ENCODE measurements around the gene RCSD1. TPM values are rescaled to one million over a fixed set of nuclear protein-coding genes. Genes with fewer than 3 reads are reported as not detected.

RCSD1 gene
- total RNA-seq, 1 experiment from 2014 or later: 0.50 TPM

GRCh38 chr1:167676205-167676915 is 46.3 kb downstream of the RCSD1 start (continued):
- TF ChIP-seq OVOL2 (CRISPR knock-in tag; IDR thresholded peaks at IDR 0.05; ENCODE audit: borderline replicate concordance): no peak
- no peak for TF ChIP-seq TEAD1 (CRISPR knock-in tag; IDR thresholded peaks at IDR 0.05)
- no peak for TF ChIP-seq KAT7 (CRISPR knock-in tag; IDR thresholded peaks at IDR 0.05; ENCODE audit: borderline replicate concordance)
- TF ChIP-seq TCF7 (CRISPR knock-in tag; IDR thresholded peaks at IDR 0.05; ENCODE audit: low read depth): no peak
- TF ChIP-seq, protein P1, sequence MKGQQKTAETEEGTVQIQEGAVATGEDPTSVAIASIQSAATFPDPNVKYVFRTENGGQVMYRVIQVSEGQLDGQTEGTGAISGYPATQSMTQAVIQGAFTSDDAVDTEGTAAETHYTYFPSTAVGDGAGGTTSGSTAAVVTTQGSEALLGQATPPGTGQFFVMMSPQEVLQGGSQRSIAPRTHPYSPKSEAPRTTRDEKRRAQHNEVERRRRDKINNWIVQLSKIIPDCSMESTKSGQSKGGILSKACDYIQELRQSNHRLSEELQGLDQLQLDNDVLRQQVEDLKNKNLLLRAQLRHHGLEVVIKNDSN (CRISPR knock-in tag; IDR thresholded peaks at IDR 0.05): no peak

DNA sequence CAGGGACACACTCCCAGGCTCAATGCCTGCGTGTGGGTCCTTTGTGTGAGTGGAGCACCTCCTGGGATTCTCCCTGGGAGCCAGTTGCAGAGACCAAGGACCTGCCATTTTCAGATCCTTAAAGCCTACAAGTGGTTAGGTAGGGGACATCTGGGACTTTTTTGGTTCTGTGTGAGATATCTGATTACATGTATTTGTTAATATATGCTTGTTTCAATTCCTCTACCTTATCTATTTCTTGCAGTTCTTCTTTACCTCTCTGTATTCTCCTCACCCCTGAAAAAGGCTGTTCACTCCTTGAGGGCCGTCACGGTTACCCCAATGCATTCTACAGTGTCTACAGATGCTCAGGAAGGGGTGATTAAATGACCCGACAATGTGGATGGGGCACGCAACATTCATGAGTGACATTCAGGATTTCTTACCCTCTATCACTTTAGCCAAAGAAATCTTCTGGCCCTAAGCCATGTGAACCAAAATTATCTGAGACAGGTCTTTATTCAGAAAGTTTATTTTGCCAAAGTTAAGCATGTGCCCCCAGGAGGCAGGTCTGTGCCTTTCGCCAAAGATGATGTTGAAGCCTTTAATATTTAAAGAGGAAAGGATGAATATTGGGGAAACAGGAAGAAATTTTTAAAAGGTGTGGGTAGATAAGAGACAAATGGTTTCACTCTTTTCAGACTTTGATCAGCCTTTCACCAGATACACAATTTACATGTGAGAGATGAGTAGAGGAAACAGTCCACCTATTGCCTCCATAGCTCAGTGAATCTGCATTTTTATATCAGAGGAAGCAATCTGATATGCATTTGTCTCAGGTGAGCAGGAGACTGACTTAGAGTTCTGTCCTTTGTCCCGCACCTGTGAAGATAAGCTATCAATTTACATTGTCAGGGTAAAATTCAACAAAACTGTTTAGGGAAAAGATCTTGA is 47.1 kb downstream of the RCSD1 start:
- DNase-seq (ENCODE audit: low spot score): no peak
- H3K9me3 Mint-ChIP-seq: no peaks in the 10 kb centered on the region
- H3K4me3 Mint-ChIP-seq: no peak overlapping the region
- no peaks in the 10 kb centered on the region for H3K36me3 Mint-ChIP-seq
- no peaks in the 10 kb centered on the region; the same call in none of the 2 replicates for H3K4me1 Mint-ChIP-seq
- ATAC-seq: no peak
- H3K27ac Mint-ChIP-seq: no peak overlapping the region
- CTCF ChIA-PET: interaction anchor here (2.5 kb wide), 1 partner anchor 10 kb away, joined by 14 read pairs; no protein-coding TSS in a partner anchor
- TF ChIP-seq ATF3 (CRISPR knock-in tag; conservative IDR thresholded peaks at IDR 0.05): no peak
- no peak for TF ChIP-seq TEAD4 (CRISPR knock-in tag; IDR thresholded peaks at IDR 0.05)
- no peak for TF ChIP-seq IRF2 (CRISPR knock-in tag; IDR thresholded peaks at IDR 0.05; ENCODE audit: borderline replicate concordance, low read depth)
- no peak for TF ChIP-seq ZNF423 (CRISPR knock-in tag; IDR thresholded peaks at IDR 0.05)
- no peak for TF ChIP-seq ZNF121 (CRISPR knock-in tag; IDR thresholded peaks at IDR 0.05)
- TF ChIP-seq, protein P2, sequence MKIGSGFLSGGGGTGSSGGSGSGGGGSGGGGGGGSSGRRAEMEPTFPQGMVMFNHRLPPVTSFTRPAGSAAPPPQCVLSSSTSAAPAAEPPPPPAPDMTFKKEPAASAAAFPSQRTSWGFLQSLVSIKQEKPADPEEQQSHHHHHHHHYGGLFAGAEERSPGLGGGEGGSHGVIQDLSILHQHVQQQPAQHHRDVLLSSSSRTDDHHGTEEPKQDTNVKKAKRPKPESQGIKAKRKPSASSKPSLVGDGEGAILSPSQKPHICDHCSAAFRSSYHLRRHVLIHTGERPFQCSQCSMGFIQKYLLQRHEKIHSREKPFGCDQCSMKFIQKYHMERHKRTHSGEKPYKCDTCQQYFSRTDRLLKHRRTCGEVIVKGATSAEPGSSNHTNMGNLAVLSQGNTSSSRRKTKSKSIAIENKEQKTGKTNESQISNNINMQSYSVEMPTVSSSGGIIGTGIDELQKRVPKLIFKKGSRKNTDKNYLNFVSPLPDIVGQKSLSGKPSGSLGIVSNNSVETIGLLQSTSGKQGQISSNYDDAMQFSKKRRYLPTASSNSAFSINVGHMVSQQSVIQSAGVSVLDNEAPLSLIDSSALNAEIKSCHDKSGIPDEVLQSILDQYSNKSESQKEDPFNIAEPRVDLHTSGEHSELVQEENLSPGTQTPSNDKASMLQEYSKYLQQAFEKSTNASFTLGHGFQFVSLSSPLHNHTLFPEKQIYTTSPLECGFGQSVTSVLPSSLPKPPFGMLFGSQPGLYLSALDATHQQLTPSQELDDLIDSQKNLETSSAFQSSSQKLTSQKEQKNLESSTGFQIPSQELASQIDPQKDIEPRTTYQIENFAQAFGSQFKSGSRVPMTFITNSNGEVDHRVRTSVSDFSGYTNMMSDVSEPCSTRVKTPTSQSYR (CRISPR knock-in tag; IDR thresholded peaks at IDR 0.05): no peak
- no peak for TF ChIP-seq MYBL2 (CRISPR knock-in tag; IDR thresholded peaks at IDR 0.05)
- TF ChIP-seq, protein P3, sequence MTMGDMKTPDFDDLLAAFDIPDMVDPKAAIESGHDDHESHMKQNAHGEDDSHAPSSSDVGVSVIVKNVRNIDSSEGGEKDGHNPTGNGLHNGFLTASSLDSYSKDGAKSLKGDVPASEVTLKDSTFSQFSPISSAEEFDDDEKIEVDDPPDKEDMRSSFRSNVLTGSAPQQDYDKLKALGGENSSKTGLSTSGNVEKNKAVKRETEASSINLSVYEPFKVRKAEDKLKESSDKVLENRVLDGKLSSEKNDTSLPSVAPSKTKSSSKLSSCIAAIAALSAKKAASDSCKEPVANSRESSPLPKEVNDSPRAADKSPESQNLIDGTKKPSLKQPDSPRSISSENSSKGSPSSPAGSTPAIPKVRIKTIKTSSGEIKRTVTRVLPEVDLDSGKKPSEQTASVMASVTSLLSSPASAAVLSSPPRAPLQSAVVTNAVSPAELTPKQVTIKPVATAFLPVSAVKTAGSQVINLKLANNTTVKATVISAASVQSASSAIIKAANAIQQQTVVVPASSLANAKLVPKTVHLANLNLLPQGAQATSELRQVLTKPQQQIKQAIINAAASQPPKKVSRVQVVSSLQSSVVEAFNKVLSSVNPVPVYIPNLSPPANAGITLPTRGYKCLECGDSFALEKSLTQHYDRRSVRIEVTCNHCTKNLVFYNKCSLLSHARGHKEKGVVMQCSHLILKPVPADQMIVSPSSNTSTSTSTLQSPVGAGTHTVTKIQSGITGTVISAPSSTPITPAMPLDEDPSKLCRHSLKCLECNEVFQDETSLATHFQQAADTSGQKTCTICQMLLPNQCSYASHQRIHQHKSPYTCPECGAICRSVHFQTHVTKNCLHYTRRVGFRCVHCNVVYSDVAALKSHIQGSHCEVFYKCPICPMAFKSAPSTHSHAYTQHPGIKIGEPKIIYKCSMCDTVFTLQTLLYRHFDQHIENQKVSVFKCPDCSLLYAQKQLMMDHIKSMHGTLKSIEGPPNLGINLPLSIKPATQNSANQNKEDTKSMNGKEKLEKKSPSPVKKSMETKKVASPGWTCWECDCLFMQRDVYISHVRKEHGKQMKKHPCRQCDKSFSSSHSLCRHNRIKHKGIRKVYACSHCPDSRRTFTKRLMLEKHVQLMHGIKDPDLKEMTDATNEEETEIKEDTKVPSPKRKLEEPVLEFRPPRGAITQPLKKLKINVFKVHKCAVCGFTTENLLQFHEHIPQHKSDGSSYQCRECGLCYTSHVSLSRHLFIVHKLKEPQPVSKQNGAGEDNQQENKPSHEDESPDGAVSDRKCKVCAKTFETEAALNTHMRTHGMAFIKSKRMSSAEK (CRISPR knock-in tag; IDR thresholded peaks at IDR 0.05; ENCODE audit: borderline replicate concordance): no peak
- no peak for TF ChIP-seq NFATC4 (CRISPR knock-in tag; IDR thresholded peaks at IDR 0.05)
- POLR2A ChIA-PET: interaction anchor here (1.0 kb wide), 1 partner anchor 14 kb away, joined by 4 read pairs; no protein-coding TSS in a partner anchor
- no peaks in the 10 kb centered on the region for H3K27me3 Mint-ChIP-seq (ENCODE audit: low read depth)

All from WTC11 (cell line).